ENCODE results near the gene DNAI4. TPM values are rescaled to one million over a fixed set of nuclear protein-coding genes. Genes with fewer than 3 reads are reported as not detected.

The DNAI4 gene
- total RNA-seq, 4 donors from 2014 or later: 0.29 to 4.8 (median 0.35) TPM; not detected in 1

- no peak for TF ChIP-seq POLR2A (IDR thresholded peaks at IDR 0.05)
- TF ChIP-seq CTCF (IDR thresholded peaks at IDR 0.05): no peak
- intact Hi-C loops (cut with DNase I): no loop called here
- H3K36me3 ChIP-seq: peaks cover 3 to 98% (median 4%) of the 10 kb centered on the region in 3 donors
- no peak overlapping the region for H3K27ac ChIP-seq
- H3K9me3 ChIP-seq: no peaks in the 10 kb centered on the region
- H3K4me3 ChIP-seq: no peak overlapping the region
- no peak for DNase-seq
- H3K27me3 ChIP-seq: no peaks in the 10 kb centered on the region
- 87 to 92% methylated on average over 6 of the region's 6 CpGs for WGBS, 2 donors
- H3K4me1 ChIP-seq: peaks cover 0 to 6% (median 0%) of the 10 kb centered on the region in 3 donors
Measured at GRCh38 chr1:66951513-66951912, 26.9 kb upstream of the DNAI4 start.

GRCh38 chr1:66947267-66947666 is 22.6 kb upstream of the DNAI4 start:
- no peak for TF ChIP-seq CTCF (IDR thresholded peaks at IDR 0.05)
- TF ChIP-seq POLR2A (IDR thresholded peaks at IDR 0.05): no peak
- no peak overlapping the region for H3K4me3 ChIP-seq
- WGBS, 2 donors: 63 to 92% methylated on average over 1 of the region's 1 CpG
- peaks cover 0 to 29% (median 18%) of the 10 kb centered on the region in 3 donors for H3K4me1 ChIP-seq
- no peaks in the 10 kb centered on the region for H3K9me3 ChIP-seq
- no peak overlapping the region for H3K27ac ChIP-seq
- no peak for DNase-seq
- peaks cover 0 to 71% (median 8%) of the 10 kb centered on the region in 3 donors for H3K36me3 ChIP-seq
- H3K27me3 ChIP-seq: no peaks in the 10 kb centered on the region
- intact Hi-C loops (cut with DNase I): no loop called here

- DNase-seq: no peak
- peaks cover 0 to 45% (median 18%) of the 10 kb centered on the region in 3 donors for H3K4me1 ChIP-seq
- H3K27me3 ChIP-seq: no peaks in the 10 kb centered on the region
- WGBS, 2 donors: 98 to 100% methylated on average over 3 of the region's 3 CpGs
- peaks cover 0 to 52% (median 8%) of the 10 kb centered on the region in 3 donors for H3K36me3 ChIP-seq
- peak overlapping the region in 1 of 4 donors; percentile 62 for H3K27ac ChIP-seq
- intact Hi-C loops (cut with DNase I): no loop called here
- no peak for TF ChIP-seq POLR2A (IDR thresholded peaks at IDR 0.05)
- H3K4me3 ChIP-seq: no peak overlapping the region
- H3K9me3 ChIP-seq: no peaks in the 10 kb centered on the region
Measured at GRCh38 chr1:66945316-66945715, 20.7 kb upstream of the DNAI4 start.

GRCh38 chr1:66944330-66945274 is 19.9 kb upstream of the DNAI4 start:
- Histone ChIP-seq H3K27me3 (no peaks in the 10 kb centered on the region), H3K9me3 (no peaks in the 10 kb centered on the region), H3K36me3 (peaks cover 0 to 45% (median 8%) of the 10 kb centered on the region in 3 donors), H3K27ac (peak overlapping the region in 3 of 4 donors; percentile 29 to 62 (median 38)), H3K4me3 (no peak overlapping the region), H3K4me1 (peaks cover 0 to 49% (median 18%) of the 10 kb centered on the region in 3 donors)
- 80 to 85% methylated on average over 7 of the region's 7 CpGs for WGBS, 2 donors
- intact Hi-C loops (cut with DNase I): no loop called here
- DNase-seq: no peak
- TF ChIP-seq POLR2A (IDR thresholded peaks at IDR 0.05): no peak
- no peak for TF ChIP-seq CTCF (IDR thresholded peaks at IDR 0.05)

- no peak for TF ChIP-seq POLR2A (IDR thresholded peaks at IDR 0.05)
- no peak for TF ChIP-seq CTCF (IDR thresholded peaks at IDR 0.05)
- intact Hi-C loops (cut with DNase I): no loop called here
- Histone ChIP-seq H3K9me3 (no peaks in the 10 kb centered on the region), H3K36me3 (peaks cover 0 to 33% (median 4%) of the 10 kb centered on the region in 3 donors), H3K27me3 (no peaks in the 10 kb centered on the region), H3K4me3 (no peak overlapping the region), H3K27ac (peak overlapping the region in 2 of 4 donors; percentile 45 to 62), H3K4me1 (peaks cover 0 to 61% (median 23%) of the 10 kb centered on the region in 3 donors)
- WGBS, 2 donors: 55 to 70% methylated on average over 5 of the region's 5 CpGs
- DNase-seq: no peak
Measured at GRCh38 chr1:66943361-66943969, 18.8 kb upstream of the DNAI4 start.

Measured in esophagus squamous epithelium (tissue), 5 donors.